ENCODE results near the gene RGS6.
A peak's percentile ranks its signal among the peaks of the same experiment; 100 is the strongest.

The RGS6 gene

DNA sequence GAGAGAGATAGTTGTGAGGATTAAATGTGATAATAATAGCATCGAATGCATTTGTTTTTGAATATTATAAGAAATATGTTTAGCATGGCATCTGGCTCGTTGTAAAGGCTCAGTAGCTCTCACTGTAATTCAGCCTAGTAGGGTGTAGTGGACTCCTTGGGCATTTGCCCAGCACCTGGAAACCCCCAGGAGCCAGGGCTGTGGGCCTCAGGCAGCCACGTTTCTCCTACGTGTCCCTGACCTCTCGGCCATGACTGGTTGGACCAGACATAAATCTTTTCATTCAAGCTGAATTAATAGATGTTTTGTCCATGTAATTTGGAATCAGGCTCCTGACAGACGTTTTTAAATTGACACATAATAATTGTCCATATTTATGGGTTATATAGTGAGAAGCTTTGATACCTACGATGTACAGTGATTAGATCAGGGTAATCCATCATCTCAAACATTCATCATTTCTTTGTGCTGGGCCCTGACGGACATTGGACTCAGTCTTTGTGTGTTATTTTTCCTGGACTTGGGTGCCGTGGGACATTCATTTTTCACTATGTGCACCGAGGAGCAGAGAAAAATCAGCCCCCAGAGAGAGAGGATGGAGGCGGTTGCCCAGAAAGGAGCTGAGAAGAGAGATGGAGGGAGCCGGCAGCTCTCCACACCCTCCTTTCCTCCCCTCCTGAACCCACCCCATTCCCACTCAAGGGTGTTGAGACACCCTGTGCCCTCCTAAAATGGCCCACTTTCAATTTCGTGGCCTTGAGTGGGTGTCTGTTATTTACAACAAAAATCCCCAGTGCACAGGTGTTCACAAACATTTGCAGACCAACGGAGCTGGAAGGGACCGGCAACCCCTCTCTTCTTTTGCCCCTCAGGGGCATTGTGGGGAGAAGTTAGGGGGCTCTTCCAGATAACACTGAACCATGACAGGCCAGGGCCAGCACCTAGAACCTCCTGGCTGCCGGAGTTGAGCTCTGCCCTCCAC, 665.3 kb downstream of the RGS6 start:
- H3K4me1 ChIP-seq (ENCODE audit: control insufficient read depth, low read length), result peaks cover 13% of the 10 kb centered on the region
- no peak for TF ChIP-seq EZH2phosphoT487 (IDR thresholded peaks at IDR 0.05; ENCODE audit: borderline replicate concordance, low read length)
- no peak for TF ChIP-seq CTCF (IDR thresholded peaks at IDR 0.05; ENCODE audit: low read depth, low read length, poor library complexity, severe bottlenecking)
- H3K9me2 ChIP-seq (replicated peaks; ENCODE audit: control insufficient read depth, low read length), result no peaks in the 10 kb centered on the region
- H3K4me3 ChIP-seq (ENCODE audit: low read length), result no peak overlapping the region
- H3K36me3 ChIP-seq (ENCODE audit: control insufficient read depth, low read length), result no peaks in the 10 kb centered on the region
- H3K9me3 ChIP-seq (ENCODE audit: control insufficient read depth, insufficient read depth, low read length), result no peaks in the 10 kb centered on the region
- no peaks in the 10 kb centered on the region for H3K79me2 ChIP-seq (ENCODE audit: control insufficient read depth, low read length)
- H3F3A ChIP-seq (ENCODE audit: control insufficient read depth, insufficient read depth), result no peaks in the 10 kb centered on the region
- peak overlapping the region; percentile 33; the same call in 1 of the 2 replicates for H3K4me2 ChIP-seq (ENCODE audit: low read length)
- H3K27me3 ChIP-seq (ENCODE audit: control insufficient read depth, low read length), result peaks cover 28% of the 10 kb centered on the region
- H3K27ac ChIP-seq (ENCODE audit: low read depth, low read length), result no peak overlapping the region
- H4K20me1 ChIP-seq (ENCODE audit: control insufficient read depth, insufficient read depth, low read depth, low read length), result no peaks in the 10 kb centered on the region

DNA sequence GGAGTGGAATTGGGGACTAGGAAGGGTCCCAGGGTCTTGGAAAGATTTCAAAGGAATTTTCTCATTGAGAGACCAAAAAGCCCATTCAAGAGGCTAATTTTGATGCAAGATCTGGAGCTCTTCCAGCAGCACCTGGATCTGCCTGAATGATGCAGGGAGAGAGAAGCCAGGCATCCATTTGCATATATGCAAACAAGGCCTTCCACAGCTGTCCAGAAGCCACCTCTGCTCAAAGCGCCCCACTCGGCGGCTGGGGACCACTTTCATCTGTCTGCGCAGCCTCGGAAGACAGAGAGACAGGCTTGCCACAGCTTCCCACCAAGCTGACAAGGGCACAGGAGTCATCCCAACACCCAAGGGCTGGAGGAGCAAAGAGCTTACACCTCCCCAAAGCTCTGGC, 666.1 kb downstream of the RGS6 start:
- H3K79me2 ChIP-seq (ENCODE audit: control insufficient read depth, low read length), result no peaks in the 10 kb centered on the region
- no peak overlapping the region for H3K4me3 ChIP-seq (ENCODE audit: low read length)
- H4K20me1 ChIP-seq (ENCODE audit: control insufficient read depth, insufficient read depth, low read depth, low read length), result no peaks in the 10 kb centered on the region
- H3K36me3 ChIP-seq (ENCODE audit: control insufficient read depth, low read length), result no peaks in the 10 kb centered on the region
- no peaks in the 10 kb centered on the region for H3K9me3 ChIP-seq (ENCODE audit: control insufficient read depth, insufficient read depth, low read length)
- TF ChIP-seq EZH2phosphoT487 (IDR thresholded peaks at IDR 0.05; ENCODE audit: borderline replicate concordance, low read length), result no peak
- no peak for TF ChIP-seq CTCF (IDR thresholded peaks at IDR 0.05; ENCODE audit: low read depth, low read length, poor library complexity, severe bottlenecking)
- H3K9me2 ChIP-seq (replicated peaks; ENCODE audit: control insufficient read depth, low read length), result no peaks in the 10 kb centered on the region
- peaks cover 13% of the 10 kb centered on the region for H3K4me1 ChIP-seq (ENCODE audit: control insufficient read depth, low read length)
- H3K27ac ChIP-seq (ENCODE audit: low read depth, low read length), result no peak overlapping the region
- peak overlapping the region; percentile 33; the same call in 1 of the 2 replicates for H3K4me2 ChIP-seq (ENCODE audit: low read length)
- peaks cover 28% of the 10 kb centered on the region for H3K27me3 ChIP-seq (ENCODE audit: control insufficient read depth, low read length)
- no peaks in the 10 kb centered on the region for H3F3A ChIP-seq (ENCODE audit: control insufficient read depth, insufficient read depth)

- Histone ChIP-seq H3K9me2 (replicated peaks; ENCODE audit: control insufficient read depth, low read length) (no peaks in the 10 kb centered on the region), H4K20me1 (ENCODE audit: control insufficient read depth, insufficient read depth, low read depth, low read length) (no peaks in the 10 kb centered on the region), H3K9me3 (ENCODE audit: control insufficient read depth, insufficient read depth, low read length) (no peaks in the 10 kb centered on the region), H3K27me3 (ENCODE audit: control insufficient read depth, low read length) (peaks cover 28% of the 10 kb centered on the region), H3K4me3 (ENCODE audit: low read length) (no peak overlapping the region), H3K4me2 (ENCODE audit: low read length) (no peak overlapping the region), H3K4me1 (ENCODE audit: control insufficient read depth, low read length) (peaks cover 13% of the 10 kb centered on the region), H3K79me2 (ENCODE audit: control insufficient read depth, low read length) (no peaks in the 10 kb centered on the region), H3K27ac (ENCODE audit: low read depth, low read length) (no peak overlapping the region), H3K36me3 (ENCODE audit: control insufficient read depth, low read length) (no peaks in the 10 kb centered on the region), H3F3A (ENCODE audit: control insufficient read depth, insufficient read depth) (no peaks in the 10 kb centered on the region)
- TF ChIP-seq CTCF (IDR thresholded peaks at IDR 0.05; ENCODE audit: low read depth, low read length, poor library complexity, severe bottlenecking) (no peak), EZH2phosphoT487 (IDR thresholded peaks at IDR 0.05; ENCODE audit: borderline replicate concordance, low read length) (no peak)
Measured at GRCh38 chr14:72599579-72600470, 667.6 kb downstream of the RGS6 start.

All from DOHH2 (cell line).